HUES6 (cell line): Measurements from ENCODE around the gene OR4K13.

ENCODE experiments used
- H3K27ac ChIP-seq: 2 replicates; pipeline ENCODE4 v1.7.0; 2013; ENCODE audit warnings: low read depth, mild to moderate bottlenecking, low read length, inconsistent platforms
- H3K27me3 ChIP-seq: 2 replicates; pipeline ENCODE4 v1.6.1; 2013; ENCODE audit warnings: low read length; ENCODE audit not compliant: control insufficient read depth, insufficient read depth
- H3K36me3 ChIP-seq: 2 replicates; pipeline ENCODE4 v1.6.1; 2013; ENCODE audit warnings: low read length; ENCODE audit not compliant: control insufficient read depth, insufficient read depth
- H3K4me1 ChIP-seq: 2 replicates; pipeline ENCODE4 v1.6.1; 2013; ENCODE audit warnings: low read length; ENCODE audit not compliant: control insufficient read depth, insufficient read depth
- H3K4me3 ChIP-seq: 2 replicates; pipeline ENCODE4 v1.5.1; 2013; ENCODE audit warnings: low read depth, low read length
- H3K9ac ChIP-seq: one replicate; pipeline ENCODE4 v1.6.1; 2013; ENCODE audit warnings: mild to moderate bottlenecking, low read length
- H3K9me3 ChIP-seq: 2 replicates; pipeline ENCODE4 v1.6.1; 2013; ENCODE audit warnings: low read depth, low read length; ENCODE audit not compliant: control insufficient read depth, insufficient read depth

OR4K13 gene

GRCh38 chr14:20035938-20036337 is at the start of gene OR4K13:
OR4K13 (minus strand) TSS chr14:20036038; CDS start chr14:20034758, 1,280 bp downstream.
- Histone ChIP-seq H3K9me3 (peaks cover 23% of the 10 kb centered on the region; the same call in 1 of the 2 replicates), H3K36me3 (no peaks in the 10 kb centered on the region), H3K27me3 (no peaks in the 10 kb centered on the region), H3K27ac (no peak within 1 kb of the TSS), H3K4me1 (no peaks in the 10 kb centered on the region), H3K4me3 (no peak within 1 kb of the TSS), H3K9ac (no peak within 1 kb of the TSS)

- Histone ChIP-seq H3K27me3 (no peaks in the 10 kb centered on the region; the same call in 1 of the 2 replicates), H3K4me1 (no peaks in the 10 kb centered on the region), H3K9me3 (peaks cover 44% of the 10 kb centered on the region; the same call in 1 of the 2 replicates), H3K27ac (no peak within 1 kb of the TSS), H3K4me3 (no peak within 1 kb of the TSS), H3K36me3 (no peaks in the 10 kb centered on the region), H3K9ac (no peak within 1 kb of the TSS)
Measured at GRCh38 chr14:20059745-20060144, 23.9 kb upstream of the OR4K13 start, which contains the start of gene OR4L1. OR4L1 (plus strand) TSS chr14:20060045; CDS start chr14:20060045, 0 bp downstream.

DNA sequence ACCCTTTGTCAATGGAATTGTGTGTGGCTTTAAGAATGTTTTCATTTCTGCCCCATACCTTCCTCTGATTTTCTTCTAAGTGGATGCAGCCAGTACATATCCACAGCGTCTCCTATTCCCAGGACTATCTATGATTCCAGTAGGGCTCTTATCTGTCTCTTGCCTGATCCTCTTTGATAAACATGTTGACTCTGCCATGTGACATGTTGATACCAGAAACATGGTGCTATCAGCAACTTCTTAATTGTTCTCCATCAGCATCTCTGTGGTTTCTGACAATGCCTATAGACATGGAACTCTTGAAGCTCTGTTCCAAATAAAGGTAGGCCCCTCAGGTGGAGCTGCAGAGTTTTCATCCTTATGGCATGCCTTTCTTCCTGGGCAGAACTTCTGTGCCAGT is 12.4 kb upstream of the OR4K13 start:
- no peak overlapping the region for H3K27ac ChIP-seq
- no peak overlapping the region for H3K4me3 ChIP-seq
- H3K4me1 ChIP-seq: no peaks in the 10 kb centered on the region; the same call in 1 of the 2 replicates
- no peak overlapping the region for H3K9ac ChIP-seq
- H3K36me3 ChIP-seq: no peaks in the 10 kb centered on the region
- H3K27me3 ChIP-seq: no peaks in the 10 kb centered on the region; the same call in 1 of the 2 replicates
- peaks cover 40% of the 10 kb centered on the region; the same call in 1 of the 2 replicates for H3K9me3 ChIP-seq

DNA sequence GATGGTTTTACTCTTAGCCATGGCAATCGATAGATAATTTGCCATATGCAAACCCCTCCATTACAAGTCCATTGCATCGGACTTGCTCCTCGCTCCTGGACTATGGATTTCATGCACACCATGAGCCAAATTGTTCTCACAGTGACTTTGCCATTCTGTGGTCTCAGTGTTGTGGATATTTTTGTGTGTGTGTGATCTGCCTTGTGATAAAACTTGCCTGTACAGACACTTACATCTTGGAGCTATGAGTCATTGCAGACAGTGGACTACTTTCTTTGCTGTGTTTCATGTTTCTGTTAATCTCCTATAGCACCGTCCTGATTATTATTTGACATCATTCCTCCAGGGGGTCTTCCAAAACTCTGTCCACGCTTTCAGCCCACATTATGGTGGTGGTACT is 8.4 kb upstream of the OR4K13 start:
- Histone ChIP-seq H3K4me3 (no peak overlapping the region), H3K27ac (no peak overlapping the region), H3K4me1 (no peaks in the 10 kb centered on the region; the same call in 1 of the 2 replicates), H3K27me3 (no peaks in the 10 kb centered on the region; the same call in 1 of the 2 replicates), H3K9me3 (peaks cover 36% of the 10 kb centered on the region; the same call in 1 of the 2 replicates), H3K9ac (no peak overlapping the region), H3K36me3 (no peaks in the 10 kb centered on the region)

DNA sequence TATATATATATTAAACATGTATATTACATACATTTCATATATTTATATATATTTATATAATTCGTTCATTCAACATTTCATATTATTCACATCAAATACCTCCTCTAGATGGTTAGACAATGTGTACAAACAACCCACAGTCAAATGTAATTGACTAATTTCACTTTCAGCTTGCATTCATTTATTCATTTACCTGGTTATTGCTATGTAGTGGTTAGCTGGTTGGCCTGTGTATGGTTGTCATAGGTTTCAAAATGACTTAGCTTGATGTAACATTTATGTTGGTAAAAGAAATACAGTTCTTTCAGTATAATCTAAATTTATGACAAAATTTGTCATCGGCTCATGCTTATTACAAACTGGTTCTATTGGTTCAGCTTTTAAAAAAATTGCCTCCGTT is 389 bp downstream of the OR4K13 start:
- H3K27ac ChIP-seq: no peak overlapping the region
- no peaks in the 10 kb centered on the region for H3K27me3 ChIP-seq
- H3K9ac ChIP-seq: no peak overlapping the region
- peaks cover 26% of the 10 kb centered on the region; the same call in 1 of the 2 replicates for H3K9me3 ChIP-seq
- H3K36me3 ChIP-seq: no peaks in the 10 kb centered on the region
- no peak overlapping the region for H3K4me3 ChIP-seq
- H3K4me1 ChIP-seq: no peaks in the 10 kb centered on the region

GRCh38 chr14:20031058-20031457 is 4.8 kb downstream of the OR4K13 start:
- no peak overlapping the region for H3K27ac ChIP-seq
- no peaks in the 10 kb centered on the region for H3K36me3 ChIP-seq
- no peak overlapping the region for H3K4me3 ChIP-seq
- no peaks in the 10 kb centered on the region for H3K27me3 ChIP-seq
- H3K4me1 ChIP-seq: no peaks in the 10 kb centered on the region
- peaks cover 43% of the 10 kb centered on the region; the same call in 1 of the 2 replicates for H3K9me3 ChIP-seq
- H3K9ac ChIP-seq: no peak overlapping the region

- no peaks in the 10 kb centered on the region for H3K36me3 ChIP-seq
- no peaks in the 10 kb centered on the region for H3K4me1 ChIP-seq
- H3K27me3 ChIP-seq: no peaks in the 10 kb centered on the region
- peaks cover 17% of the 10 kb centered on the region; the same call in 1 of the 2 replicates for H3K9me3 ChIP-seq
- no peak within 1 kb of the TSS for H3K27ac ChIP-seq
- no peak within 1 kb of the TSS for H3K4me3 ChIP-seq
- no peak within 1 kb of the TSS for H3K9ac ChIP-seq
Measured at GRCh38 chr14:20019257-20019865, 16.5 kb downstream of the OR4K13 start, which contains the start of gene OR4K14. OR4K14 (minus strand) TSS chr14:20019307; CDS start chr14:20015193, 4,114 bp downstream.

DNA sequence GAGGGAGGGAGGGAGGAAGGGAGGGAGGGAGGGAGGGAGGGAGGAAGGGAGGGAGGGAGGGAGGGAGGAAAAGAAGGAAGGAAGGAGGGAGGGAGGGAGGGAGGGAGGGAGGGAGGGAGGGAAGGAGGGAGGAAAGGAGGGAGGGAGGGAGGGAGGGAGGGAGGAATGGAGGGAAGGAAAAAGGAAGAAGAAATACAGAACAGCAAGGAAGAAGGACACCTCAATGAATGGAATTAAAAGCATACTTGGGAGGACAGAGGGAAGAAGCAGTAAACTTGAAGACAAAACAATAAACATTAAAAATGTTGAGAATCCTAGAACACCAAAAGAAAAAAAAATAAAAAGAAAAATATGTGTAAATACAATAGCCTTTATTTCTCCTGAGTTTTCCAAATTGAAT is 27.7 kb downstream of the OR4K13 start:
- H3K4me3 ChIP-seq: no peak overlapping the region
- no peaks in the 10 kb centered on the region for H3K36me3 ChIP-seq
- no peaks in the 10 kb centered on the region; the same call in 1 of the 2 replicates for H3K27me3 ChIP-seq
- peaks cover 31% of the 10 kb centered on the region; the same call in 1 of the 2 replicates for H3K9me3 ChIP-seq
- H3K4me1 ChIP-seq: no peaks in the 10 kb centered on the region
- no peak overlapping the region for H3K9ac ChIP-seq
- no peak overlapping the region for H3K27ac ChIP-seq

DNA sequence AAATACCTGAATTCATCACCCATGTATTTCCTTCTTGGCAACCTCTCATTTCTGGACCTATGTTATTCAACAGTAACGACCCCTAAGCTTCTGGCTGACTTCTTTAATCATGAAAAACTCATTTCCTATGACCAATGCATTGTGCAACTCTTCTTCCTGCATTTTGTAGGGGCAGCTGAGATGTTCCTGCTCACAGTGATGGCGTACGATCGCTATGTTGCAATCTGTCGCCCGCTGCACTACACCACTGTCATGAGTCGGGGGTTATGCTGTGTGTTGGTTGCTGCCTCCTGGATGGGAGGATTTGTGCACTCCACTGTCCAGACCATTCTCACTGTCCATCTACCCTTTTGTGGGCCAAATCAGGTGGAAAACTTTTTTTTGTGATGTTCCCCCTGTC is 33.5 kb downstream of the OR4K13 start:
- no peak overlapping the region for H3K4me3 ChIP-seq
- H3K27me3 ChIP-seq: no peaks in the 10 kb centered on the region; the same call in 1 of the 2 replicates
- H3K36me3 ChIP-seq: no peaks in the 10 kb centered on the region
- no peaks in the 10 kb centered on the region for H3K4me1 ChIP-seq
- no peak overlapping the region for H3K27ac ChIP-seq
- H3K9me3 ChIP-seq: peaks cover 22% of the 10 kb centered on the region; the same call in 1 of the 2 replicates
- H3K9ac ChIP-seq: no peak overlapping the region

- Histone ChIP-seq H3K4me1 (no peaks in the 10 kb centered on the region), H3K27me3 (no peaks in the 10 kb centered on the region; the same call in 1 of the 2 replicates), H3K4me3 (no peak within 1 kb of the TSS), H3K27ac (no peak within 1 kb of the TSS), H3K9ac (no peak within 1 kb of the TSS), H3K36me3 (no peaks in the 10 kb centered on the region), H3K9me3 (peaks cover 23% of the 10 kb centered on the region; the same call in 1 of the 2 replicates)
Measured at GRCh38 chr14:20001863-20002262, 34.0 kb downstream of the OR4K13 start, which contains the start of gene OR4Q2. OR4Q2 (plus strand) TSS chr14:20002163.

DNA sequence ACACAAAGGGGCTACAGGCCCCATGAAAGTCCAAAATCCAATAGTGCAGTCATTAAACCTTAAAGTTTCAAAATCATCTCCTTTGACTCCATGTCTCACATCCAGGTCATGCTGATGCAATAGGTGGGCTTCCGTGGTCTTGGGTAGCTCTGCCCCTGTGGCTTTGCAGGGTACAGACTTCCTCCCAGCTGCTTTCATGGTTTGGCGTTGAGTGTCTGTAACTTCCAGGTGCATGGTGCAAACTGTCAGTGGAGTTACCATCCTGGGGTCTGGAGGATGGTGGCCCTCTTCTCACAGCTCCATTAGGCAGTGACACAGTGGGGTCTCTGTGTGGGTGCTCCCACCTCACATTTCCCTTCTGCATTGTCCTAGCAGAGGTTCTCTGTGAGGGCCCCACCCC is 42.4 kb downstream of the OR4K13 start:
- Histone ChIP-seq H3K9ac (no peak overlapping the region), H3K4me1 (no peaks in the 10 kb centered on the region), H3K36me3 (no peaks in the 10 kb centered on the region), H3K27ac (no peak overlapping the region), H3K4me3 (no peak overlapping the region), H3K27me3 (no peaks in the 10 kb centered on the region), H3K9me3 (peaks cover 35% of the 10 kb centered on the region; the same call in 1 of the 2 replicates)
